Inflammatory macrophage (primary cell): ENCODE results near the gene LIX1.
A peak's percentile ranks its signal among the peaks of the same experiment; 100 is the strongest.

ENCODE experiments used
- DNase-seq, 2 donors: peaks; one replicate each; pipeline ENCODE4 v3.0.0-alpha.2; 2020 to 2022

The LIX1 gene

DNA sequence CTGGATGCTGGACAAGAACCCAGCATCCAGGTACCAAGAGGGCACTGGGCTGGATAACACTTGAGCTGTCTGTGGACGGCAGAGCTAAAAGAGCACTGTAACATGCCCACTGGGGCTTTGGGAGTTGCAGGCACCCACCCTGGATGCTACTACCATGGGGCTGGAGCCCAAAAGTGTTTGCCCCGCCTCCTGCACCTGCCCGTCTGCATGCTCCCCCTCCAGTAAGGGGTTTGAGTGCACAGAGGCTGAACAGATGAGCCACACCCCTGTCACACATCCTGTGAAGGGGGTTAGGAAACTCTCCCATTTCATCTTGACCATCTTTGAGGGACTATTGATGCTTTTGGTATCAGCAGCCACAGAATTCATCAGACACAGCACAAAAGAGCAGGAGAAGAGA lies 69.0 kb downstream of the LIX1 start:
- no peak for DNase-seq

DNA sequence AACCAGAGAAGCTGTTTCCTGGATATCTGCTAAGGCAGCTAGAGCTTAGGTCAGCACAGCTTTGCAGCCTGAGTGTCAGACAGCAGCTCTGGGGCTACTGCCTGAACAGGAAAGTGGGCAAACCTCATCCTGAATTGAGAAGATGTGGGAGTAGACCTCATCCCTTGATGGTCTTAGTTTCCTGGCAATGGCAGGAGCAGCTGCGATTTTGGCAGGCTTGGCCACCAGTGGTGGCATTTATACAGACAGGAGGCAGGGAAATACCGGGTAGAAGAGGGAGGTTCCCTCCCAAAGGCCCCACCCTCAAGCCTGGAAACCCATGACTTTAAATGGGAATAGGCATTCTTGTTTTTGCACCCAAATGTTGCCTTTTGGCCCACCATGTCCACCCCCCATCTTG lies 69.7 kb downstream of the LIX1 start:
- DNase-seq: no peak

DNA sequence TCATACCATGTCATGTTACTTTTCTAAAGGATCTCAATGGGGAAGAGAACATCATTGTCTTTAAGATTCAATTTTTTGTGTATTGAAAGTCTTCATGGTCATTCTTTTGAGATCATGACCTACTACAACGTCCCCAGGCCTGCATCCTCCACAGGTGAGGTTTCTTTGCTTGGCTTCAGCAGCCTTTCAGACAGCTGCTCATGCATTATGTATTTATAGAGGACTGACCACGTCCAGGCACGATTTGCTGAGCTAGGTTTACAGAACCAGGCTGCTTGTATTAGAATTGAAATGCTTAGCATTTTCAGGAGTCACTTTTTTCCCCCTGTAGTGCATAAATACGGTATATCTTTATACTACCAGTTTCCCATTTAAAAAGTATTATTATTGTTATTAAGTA lies 70.4 kb downstream of the LIX1 start:
- no peak for DNase-seq

DNA sequence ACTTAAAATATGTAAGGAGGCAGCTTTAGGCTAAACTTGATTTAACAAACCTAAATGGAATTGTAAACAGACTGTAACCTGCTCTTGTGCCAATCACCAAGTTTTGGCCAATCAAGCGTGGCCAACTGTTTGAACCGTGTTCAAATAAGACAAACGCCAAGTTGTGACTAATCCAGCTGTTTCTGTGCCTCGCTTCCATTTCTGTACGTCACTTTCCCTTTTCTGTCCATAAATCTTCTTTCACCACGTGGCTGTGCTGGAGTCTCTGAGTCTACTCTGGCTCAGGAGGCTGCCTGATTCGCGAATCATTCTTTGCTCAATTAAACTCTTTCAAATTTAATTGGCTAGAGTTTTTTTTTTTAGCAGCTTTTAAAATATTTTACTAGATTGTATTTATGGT lies 71.3 kb downstream of the LIX1 start:
- DNase-seq: no peak

DNA sequence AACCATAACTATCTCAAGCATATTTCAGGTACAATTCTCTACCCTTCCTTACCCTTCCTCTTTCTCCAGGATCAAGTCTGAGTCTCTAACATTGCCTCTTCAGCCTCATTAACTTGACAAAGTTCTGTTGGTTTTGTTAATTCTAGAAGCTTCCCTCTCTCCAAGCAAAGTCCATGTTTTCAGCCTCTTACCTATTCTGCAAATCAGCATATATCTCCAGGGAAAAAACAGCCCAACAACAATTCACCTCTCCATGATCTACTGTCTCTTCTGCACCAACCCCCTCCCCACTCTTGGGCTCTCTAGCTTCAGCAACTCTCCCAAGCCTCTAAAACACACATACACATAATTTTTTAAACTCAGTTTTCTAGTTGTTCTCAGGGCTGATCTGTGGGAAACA lies 72.2 kb downstream of the LIX1 start:
- DNase-seq: no peak

DNA sequence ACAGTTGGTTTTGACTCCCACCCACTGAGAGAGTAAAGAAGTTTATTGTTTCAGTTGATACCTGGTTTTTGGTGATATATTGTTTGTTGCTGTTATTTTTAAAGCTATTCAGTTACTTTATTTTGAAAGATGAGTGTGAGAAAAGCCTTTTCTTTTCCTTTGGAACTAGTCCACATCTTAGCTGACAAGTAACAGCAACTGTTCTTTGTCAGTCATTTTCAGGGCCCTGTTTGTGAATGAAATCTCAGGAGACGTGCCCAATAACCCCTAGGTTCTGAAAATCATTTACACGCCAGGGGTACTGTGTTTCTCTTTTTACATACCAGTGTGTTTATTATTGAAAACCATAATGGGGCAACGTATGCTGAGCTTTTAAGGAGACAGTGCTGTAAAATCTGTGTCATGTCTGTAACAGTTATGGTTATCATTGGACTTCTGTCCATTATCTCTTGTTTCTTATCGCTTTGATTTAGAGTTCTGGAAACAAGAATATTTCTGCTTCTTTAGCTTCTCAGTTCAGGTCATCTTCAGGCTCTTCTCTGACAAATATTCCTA lies 75.0 kb downstream of the LIX1 start:
- DNase-seq: no peak

DNA sequence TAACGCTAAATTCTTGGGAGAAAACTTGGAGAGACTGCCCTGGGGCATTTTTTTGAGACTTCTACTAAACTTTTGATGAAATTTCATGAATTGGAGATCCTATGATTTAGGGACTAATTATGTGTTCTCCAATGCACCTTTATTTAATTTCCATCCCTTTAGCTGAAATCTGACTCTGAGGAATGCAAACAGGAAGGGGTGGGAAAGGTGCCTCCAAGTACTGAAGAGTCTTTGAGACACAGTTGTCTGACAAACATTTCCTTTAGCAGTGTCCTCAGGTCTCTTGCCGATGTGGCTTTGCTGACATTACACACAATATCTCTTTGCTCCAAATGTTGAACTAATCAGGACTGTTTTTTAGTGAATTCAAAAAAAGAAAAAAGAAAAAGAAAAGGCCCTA lies 76.9 kb downstream of the LIX1 start:
- DNase-seq: no peak

DNA sequence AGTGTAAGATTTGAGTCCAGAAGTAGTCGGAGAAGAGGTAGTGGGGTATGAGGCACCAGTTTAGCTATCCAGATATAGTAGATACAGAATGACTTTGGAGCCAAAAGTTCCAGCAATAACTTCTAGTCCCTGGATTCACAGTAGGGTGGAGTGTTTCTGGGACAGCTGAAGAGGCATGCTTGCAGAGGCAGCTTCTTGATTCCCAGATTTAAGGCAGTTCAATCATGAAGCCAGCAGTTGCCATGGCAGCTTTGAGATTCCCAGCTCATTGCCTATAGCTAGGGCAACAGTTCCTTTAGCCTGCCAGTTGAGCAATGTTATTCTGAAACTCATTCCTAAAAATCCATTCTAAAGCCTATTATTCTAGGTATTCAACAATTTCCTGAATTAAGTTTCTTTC lies 79.2 kb downstream of the LIX1 start:
- DNase-seq: no peak

DNA sequence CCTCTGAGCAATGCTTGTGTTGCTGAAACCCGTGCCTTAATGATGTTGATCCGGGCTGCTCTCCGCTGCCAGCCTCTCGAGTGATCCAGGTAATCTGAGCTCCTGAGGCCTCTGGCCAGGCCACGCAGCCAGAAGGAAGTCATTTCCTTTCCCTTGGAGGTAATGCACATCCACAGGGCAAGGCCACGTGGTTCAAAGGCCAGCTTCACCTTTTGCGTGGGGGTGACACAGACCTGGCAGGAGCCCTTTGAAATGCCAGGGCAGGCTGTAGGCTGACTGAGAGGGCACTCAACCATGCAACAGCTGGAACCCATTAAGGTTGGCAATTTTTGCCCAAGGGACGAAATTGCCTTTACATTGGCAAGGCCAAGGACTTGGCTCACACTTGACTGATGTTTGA lies 80.4 kb downstream of the LIX1 start:
- DNase-seq: no peak

DNA sequence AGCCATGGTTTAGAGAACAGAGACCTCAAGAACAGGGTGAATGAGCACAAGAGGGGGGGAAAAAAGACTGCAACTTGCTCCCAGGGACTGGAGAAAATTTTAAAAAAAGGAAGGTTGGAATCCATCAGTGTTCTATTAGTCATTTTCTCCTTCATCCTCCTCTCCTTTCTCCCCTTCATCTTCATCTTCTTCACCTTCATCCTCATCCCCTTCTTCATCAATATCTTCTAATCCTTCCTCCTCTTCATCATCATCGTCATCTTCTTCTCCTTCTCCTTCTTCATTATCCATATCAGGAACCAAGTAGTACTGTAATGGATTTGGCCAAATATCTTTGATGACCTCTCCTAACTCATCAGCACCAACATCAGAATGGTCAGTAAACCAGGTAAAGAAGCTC lies 86.1 kb downstream of the LIX1 start:
- no peak for DNase-seq

DNA sequence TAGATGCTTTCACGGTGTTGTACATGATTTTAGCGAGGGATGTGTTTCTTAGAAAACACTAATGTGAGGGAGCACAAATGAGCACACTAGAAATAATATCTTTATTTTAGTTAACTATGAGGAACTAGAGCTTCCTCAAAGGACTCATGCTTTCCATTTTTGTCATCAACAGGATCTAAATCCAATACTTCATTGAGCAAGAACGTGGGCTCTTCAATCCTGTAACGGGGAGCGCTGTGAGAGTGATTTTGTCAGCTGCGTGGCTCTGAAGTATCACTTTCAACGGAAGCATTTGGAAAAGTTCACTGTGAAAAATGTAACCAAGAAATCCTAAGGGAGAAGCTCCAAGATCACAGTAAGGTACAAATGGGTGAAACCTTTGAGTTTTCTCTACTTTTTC lies 93.2 kb downstream of the LIX1 start:
- peak; percentile 76 to 78 for DNase-seq

DNA sequence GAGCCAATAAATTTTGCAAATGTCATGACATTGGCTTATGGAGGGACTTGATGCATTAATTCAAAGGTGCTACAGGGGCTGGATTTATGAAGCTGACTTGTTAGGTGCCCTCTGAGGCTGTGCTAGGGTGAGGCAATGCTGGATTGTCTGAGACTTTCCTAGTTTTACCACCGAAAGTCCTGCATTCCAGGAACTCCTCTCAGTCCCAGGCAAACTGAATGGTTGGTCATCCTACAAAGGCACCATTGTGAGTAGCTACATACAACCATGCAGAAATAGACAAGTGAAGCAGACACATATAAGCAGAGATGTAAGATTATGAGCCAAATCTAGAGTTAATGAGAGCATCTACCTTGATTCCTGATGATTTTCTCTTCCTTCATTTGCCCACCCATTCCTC lies 95.3 kb downstream of the LIX1 start:
- no peak for DNase-seq

DNA sequence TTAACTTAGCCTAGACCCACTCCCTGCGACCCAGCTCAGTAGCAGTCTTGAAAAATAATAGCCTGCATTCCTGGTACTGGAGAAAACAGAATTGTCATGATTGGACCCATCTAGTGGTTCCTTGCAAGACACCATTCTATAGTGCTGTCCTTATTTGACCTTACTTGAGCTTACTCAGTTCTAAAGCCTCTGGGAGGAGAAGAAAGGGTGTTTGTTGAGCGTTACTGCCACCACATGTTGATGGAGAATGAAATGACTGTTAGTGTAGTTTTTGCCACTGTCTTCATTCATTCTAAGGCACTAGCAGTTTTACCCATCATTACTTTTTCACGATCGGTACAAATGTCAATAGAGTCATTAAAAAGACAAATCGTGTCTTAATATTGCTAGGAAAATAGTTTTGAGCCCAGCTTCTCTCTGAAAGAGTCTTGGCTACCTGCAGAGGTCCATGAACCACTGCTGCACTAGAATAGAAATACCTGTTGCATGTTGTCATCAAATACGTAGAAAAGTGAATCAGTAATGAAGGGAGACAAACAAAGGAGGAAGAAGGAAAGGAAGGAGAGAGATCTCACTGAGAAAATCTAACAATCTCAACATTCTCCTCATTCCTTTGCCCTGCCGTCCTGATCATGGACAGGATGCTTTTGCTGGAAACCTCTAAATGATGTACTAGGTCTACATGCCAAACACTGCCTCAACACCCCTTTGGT lies 96.0 kb downstream of the LIX1 start:
- no peak for DNase-seq

DNA sequence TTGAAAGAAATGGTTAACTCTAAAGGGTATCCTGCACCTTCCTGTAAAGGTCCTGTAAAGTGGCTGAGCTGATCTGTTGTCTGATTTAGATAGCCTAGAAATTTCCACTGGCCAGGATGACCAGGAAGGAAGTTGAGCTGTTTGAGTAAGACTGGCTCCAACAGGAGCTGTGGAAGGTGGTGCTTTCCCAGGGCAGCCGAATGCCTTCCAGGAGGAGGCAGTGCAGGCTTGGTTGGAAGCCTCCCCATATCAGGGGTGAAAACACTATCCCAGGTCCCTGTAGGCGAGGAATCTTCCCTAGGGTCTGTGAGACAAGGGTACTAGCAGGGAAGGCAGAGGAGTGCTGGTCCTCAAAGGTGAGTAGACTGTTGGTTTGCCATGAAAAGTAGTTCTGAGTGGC lies 98.4 kb downstream of the LIX1 start:
- DNase-seq: no peak

DNA sequence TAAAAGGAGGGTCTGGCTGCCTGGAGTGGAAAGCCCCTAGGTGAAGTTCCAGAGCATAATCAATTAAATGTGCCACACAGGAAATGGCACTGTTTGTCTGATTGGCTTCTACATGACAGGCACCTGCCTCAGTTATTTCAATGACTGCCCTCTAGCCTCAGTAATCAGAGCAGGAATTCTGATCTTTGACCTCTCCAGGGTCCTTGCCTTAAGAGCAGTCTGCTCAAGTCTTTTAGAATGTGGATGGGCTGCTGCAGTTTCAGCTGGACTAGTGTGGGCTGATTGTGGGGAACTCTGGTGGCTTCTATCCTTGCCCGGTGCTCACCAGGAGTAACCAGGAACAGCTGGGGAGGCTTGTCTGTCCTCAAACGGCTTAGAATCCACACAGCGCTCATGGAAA lies 98.9 kb downstream of the LIX1 start:
- no peak for DNase-seq

DNA sequence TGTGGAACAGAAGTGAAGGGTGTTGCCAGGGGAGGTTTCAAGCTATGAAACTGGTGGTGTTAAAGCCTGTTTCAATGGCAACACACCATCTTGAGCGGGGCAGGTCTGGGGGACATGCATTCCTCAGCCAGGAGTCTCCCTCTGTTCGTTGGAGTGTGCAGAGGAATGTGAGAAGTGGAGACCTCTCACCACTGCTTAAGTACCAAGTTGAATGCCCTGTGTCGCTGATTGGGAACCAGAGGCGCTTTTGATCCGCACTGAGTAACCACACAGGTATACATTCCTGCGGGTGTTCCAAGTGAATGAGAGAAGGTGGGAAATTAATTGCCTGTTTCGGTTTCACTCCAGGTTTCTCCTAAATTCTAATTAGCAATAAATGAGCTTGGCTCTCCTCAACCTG lies 99.4 kb downstream of the LIX1 start:
- DNase-seq: no peak
